Measurements from ENCODE around the gene IL27RA.

IL27RA gene

DNA sequence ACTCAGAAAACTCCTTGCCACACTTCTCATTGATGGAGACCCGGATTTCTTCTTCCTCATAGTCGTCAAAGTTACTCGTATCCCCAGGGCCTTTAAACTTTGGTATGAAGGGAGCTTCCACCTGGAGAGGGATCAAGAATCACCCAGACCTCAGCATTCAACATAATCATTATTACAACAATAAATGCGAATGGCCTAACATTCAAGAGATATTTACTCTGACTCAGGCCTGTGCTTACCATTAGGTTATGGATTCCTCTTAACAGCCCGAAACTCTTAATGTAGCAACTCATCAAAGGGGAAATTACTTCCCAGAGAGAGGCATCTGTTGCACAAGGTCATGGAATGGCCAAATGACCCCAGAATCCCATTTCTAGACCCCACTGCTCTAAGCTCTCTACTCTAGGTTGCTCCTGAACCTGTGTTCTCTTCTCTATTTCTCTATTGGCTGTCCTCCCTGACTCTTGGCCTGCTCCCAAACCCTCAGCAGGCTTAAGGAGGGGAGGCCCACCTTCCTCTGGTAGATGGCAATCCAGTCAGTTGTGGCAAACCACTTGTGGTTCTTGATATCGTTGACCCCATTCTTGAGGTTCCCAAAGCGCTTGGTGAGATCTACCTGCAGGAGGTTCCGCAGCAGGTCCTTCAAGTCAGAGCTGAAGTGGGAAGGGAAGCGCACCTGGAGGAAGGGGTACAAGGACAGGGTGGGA lies 61.7 kb downstream of the IL27RA start:
- H3K4me3 ChIP-seq (ENCODE audit: control insufficient read depth, low read depth, low read length) = no peak overlapping the region
- no peak for DNase-seq (ENCODE audit: low read depth)
- TF ChIP-seq, protein P1, sequence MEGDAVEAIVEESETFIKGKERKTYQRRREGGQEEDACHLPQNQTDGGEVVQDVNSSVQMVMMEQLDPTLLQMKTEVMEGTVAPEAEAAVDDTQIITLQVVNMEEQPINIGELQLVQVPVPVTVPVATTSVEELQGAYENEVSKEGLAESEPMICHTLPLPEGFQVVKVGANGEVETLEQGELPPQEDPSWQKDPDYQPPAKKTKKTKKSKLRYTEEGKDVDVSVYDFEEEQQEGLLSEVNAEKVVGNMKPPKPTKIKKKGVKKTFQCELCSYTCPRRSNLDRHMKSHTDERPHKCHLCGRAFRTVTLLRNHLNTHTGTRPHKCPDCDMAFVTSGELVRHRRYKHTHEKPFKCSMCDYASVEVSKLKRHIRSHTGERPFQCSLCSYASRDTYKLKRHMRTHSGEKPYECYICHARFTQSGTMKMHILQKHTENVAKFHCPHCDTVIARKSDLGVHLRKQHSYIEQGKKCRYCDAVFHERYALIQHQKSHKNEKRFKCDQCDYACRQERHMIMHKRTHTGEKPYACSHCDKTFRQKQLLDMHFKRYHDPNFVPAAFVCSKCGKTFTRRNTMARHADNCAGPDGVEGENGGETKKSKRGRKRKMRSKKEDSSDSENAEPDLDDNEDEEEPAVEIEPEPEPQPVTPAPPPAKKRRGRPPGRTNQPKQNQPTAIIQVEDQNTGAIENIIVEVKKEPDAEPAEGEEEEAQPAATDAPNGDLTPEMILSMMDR (IDR thresholded peaks at IDR 0.05; ENCODE audit: control insufficient read depth, insufficient read depth, low read depth, low read length, missing control alignments) = no peak

DNA sequence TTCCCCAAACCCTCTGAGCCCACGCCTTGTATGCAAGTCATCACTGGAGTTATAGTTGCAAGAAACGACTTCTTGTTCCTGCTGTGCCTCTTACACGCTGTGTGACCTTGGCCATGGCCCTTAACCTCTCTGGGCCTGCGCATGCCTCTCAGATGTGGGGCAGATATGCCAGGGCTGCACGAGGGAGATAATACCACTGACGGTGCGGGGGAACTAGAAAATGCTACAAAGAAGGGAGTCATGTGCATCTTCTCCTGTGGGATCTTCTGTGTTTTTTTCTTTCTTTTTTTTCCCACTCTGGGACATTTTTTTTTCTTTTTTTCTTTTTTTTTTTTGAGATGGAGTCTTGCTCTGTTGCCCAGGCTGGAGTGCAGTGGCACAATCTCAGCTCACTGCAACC lies 63.3 kb downstream of the IL27RA start:
- TF ChIP-seq, protein P1 (IDR thresholded peaks at IDR 0.05; ENCODE audit: control insufficient read depth, insufficient read depth, low read depth, low read length, missing control alignments) = no peak
- no peak for DNase-seq (ENCODE audit: low read depth)
- H3K4me3 ChIP-seq (ENCODE audit: control insufficient read depth, low read depth, low read length) = no peak overlapping the region

DNA sequence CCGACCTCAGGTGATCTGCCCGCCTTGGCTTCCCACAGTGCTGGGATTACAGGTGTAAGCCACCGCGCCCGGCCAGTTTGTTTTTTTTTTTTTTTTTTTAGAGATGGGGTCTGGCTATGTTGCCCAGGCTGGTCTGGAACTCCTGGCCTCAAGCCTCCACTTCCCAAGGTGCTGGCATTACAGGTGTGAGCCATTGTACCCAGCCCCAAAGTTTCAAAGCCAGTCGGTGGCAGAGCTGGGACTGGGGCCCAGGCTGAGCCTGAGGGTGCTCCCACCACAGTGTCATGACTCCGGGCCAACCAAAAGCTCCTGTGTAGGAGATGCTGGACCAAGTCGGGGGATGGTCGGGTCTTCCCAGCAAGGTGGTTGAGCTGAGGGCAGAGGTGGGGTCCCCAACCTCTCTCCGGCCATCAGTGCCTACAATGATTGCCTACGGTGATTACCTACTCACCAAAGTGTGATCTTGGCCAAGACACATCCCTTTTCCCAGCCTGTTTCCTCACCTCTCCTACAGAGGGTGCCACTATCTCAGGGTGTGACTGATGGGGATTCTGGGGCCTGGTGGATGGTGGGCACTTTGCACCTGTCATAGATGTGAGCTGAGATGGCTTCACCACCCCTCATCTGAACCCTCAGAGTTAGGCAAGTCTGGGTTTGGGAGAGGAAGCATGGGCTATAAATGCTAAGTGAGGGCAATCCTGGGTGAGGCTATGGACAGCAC lies 64.9 kb downstream of the IL27RA start:
- TF ChIP-seq, protein P1 (IDR thresholded peaks at IDR 0.05; ENCODE audit: control insufficient read depth, insufficient read depth, low read depth, low read length, missing control alignments) = no peak
- no peak for DNase-seq (ENCODE audit: low read depth)
- no peak overlapping the region for H3K4me3 ChIP-seq (ENCODE audit: control insufficient read depth, low read depth, low read length)

DNA sequence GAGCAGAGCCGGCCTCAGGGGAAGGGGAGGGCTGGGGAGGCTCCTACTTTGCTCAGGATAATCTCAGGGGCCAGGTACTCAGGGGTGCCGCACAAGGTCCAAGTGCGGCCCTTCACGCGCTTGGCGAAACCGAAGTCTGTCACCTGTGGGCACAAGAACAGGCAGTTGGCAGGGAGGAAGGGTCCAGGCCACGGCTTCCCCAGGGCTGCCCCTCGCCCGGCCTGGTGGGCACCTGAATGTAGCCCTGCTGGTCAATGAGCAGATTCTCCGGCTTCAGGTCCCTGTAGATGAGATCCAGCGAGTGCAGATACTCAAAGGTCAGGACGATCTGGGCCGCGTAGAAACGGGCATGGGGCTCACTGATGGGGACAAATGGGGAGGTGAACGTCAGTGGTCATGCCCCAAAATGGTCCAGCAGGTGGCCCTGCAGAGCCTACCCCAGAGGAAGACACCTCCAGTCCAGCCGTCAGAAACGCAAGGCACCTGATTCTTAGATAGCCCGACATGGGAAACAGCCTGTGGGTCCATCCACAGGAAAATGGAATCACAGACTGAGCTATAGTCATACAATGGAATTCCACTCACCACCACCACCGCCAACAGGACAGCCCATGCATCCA lies 66.1 kb downstream of the IL27RA start:
- DNase-seq (ENCODE audit: low read depth) = no peak
- TF ChIP-seq, protein P1 (IDR thresholded peaks at IDR 0.05; ENCODE audit: control insufficient read depth, insufficient read depth, low read depth, low read length, missing control alignments) = peak; percentile 20
- no peak overlapping the region for H3K4me3 ChIP-seq (ENCODE audit: control insufficient read depth, low read depth, low read length)

DNA sequence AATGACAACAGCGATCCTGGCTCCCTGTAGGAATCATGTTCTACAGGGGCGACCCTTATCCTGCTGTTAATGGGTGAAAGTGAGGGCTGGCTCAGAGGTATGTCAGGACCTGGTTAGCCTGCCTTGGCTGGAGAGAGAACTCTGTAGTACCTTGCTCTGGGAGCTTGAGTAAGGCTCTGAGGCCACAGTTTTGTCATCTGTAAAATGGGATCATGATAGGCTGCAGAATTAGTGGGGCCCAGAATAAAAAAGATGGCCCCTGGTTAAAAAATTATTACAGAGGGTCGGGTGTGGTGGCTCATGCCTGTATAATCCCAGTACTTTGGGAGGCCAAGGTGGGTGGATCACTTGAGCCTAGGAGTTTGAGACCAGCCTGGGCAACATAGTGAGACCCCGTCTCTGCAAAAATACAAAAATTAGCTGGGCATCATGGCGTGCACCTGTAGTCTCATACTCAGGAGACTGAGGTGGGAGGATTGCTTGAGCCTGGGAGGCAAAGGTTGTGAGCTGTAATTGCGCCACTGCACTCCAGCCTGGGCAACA lies 69.5 kb downstream of the IL27RA start:
- TF ChIP-seq, protein P1 (IDR thresholded peaks at IDR 0.05; ENCODE audit: control insufficient read depth, insufficient read depth, low read depth, low read length, missing control alignments) = no peak
- DNase-seq (ENCODE audit: low read depth) = no peak
- no peak overlapping the region for H3K4me3 ChIP-seq (ENCODE audit: control insufficient read depth, low read depth, low read length)

DNA sequence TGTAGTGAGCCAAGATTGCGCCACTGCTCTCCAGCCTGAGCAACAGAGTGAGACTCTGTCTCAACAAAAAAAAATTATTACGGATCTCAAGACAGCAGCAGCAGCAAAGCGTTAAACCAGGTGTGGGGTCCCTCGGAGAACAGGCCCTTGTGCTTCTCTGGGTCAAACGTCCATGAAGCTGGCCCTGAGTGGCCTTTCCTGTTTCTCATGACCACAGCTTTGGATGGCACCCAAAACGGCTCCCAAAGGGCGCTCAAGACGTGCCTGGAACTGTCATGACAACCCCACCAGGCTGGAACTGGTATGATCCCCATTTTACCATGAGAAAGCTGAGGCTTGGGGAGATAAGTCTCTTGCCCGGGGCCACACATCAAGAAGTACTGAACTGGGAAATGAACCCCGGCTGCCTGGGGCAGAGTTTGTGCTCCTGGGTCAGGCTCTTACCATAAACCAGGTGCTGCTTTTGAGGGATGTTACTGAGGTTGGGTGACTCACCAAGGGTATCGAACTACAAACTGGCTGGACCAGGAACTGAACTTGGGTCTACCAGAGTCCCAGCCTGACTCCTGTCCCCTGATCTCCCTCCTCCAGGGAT lies 70.6 kb downstream of the IL27RA start:
- TF ChIP-seq, protein P1 (IDR thresholded peaks at IDR 0.05; ENCODE audit: control insufficient read depth, insufficient read depth, low read depth, low read length, missing control alignments) = no peak
- DNase-seq (ENCODE audit: low read depth) = no peak
- H3K4me3 ChIP-seq (ENCODE audit: control insufficient read depth, low read depth, low read length) = no peak overlapping the region

All from AG09309 (cell line).